ENCODE measurements around the gene PRDM11.

GRCh38 chr11:45185228-45185729, 38.8 kb downstream of the PRDM11 start:
- TF ChIP-seq, protein P1, sequence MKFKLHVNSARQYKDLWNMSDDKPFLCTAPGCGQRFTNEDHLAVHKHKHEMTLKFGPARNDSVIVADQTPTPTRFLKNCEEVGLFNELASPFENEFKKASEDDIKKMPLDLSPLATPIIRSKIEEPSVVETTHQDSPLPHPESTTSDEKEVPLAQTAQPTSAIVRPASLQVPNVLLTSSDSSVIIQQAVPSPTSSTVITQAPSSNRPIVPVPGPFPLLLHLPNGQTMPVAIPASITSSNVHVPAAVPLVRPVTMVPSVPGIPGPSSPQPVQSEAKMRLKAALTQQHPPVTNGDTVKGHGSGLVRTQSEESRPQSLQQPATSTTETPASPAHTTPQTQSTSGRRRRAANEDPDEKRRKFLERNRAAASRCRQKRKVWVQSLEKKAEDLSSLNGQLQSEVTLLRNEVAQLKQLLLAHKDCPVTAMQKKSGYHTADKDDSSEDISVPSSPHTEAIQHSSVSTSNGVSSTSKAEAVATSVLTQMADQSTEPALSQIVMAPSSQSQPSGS (IDR thresholded peaks at IDR 0.05; ENCODE audit: low read length): no peak
- TF ChIP-seq KDM5A (IDR thresholded peaks at IDR 0.05; ENCODE audit: low read length): no peak
- no peak for TF ChIP-seq CTCF (IDR thresholded peaks at IDR 0.05; ENCODE audit: control extremely low read depth in 1 of 3, insufficient read depth in 1 of 3, low read depth in 1 of 3, low read length in 3 of 3)
- TF ChIP-seq SRF (IDR thresholded peaks at IDR 0.05; ENCODE audit: low read depth, low read length): no peak
- no peak for TF ChIP-seq BRCA1 (IDR thresholded peaks at IDR 0.05; ENCODE audit: low read depth, low read length)
- TF ChIP-seq CHD2 (IDR thresholded peaks at IDR 0.05; ENCODE audit: low read length): no peak
- TF ChIP-seq, protein P2, sequence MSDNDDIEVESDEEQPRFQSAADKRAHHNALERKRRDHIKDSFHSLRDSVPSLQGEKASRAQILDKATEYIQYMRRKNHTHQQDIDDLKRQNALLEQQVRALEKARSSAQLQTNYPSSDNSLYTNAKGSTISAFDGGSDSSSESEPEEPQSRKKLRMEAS (IDR thresholded peaks at IDR 0.05): no peak
- no peak for TF ChIP-seq POLR2AphosphoS5 (IDR thresholded peaks at IDR 0.05; ENCODE audit: low read depth, low read length)
- TF ChIP-seq EGR1 (IDR thresholded peaks at IDR 0.05; ENCODE audit: borderline replicate concordance, low read depth, low read length): no peak
- TF ChIP-seq SIRT6 (IDR thresholded peaks at IDR 0.05; ENCODE audit: low read length): no peak
- TF ChIP-seq ZNF274 (IDR thresholded peaks at IDR 0.05; ENCODE audit: borderline replicate concordance, extremely low read depth, low read length): no peak
- no peak for TF ChIP-seq CEBPB (IDR thresholded peaks at IDR 0.05; ENCODE audit: low read depth, low read length)
- no peak for TF ChIP-seq SP1 (IDR thresholded peaks at IDR 0.05; ENCODE audit: low read depth, low read length)

Data from H1 (cell line).